Measurements from ENCODE around the gene KDM4C. TPM values are rescaled to one million over a fixed set of nuclear protein-coding genes. Genes with fewer than 3 reads are reported as not detected.

Gene KDM4C
- total RNA-seq, 4 donors from 2014 or later = 39.0 to 113 (median 43.9) TPM

DNA sequence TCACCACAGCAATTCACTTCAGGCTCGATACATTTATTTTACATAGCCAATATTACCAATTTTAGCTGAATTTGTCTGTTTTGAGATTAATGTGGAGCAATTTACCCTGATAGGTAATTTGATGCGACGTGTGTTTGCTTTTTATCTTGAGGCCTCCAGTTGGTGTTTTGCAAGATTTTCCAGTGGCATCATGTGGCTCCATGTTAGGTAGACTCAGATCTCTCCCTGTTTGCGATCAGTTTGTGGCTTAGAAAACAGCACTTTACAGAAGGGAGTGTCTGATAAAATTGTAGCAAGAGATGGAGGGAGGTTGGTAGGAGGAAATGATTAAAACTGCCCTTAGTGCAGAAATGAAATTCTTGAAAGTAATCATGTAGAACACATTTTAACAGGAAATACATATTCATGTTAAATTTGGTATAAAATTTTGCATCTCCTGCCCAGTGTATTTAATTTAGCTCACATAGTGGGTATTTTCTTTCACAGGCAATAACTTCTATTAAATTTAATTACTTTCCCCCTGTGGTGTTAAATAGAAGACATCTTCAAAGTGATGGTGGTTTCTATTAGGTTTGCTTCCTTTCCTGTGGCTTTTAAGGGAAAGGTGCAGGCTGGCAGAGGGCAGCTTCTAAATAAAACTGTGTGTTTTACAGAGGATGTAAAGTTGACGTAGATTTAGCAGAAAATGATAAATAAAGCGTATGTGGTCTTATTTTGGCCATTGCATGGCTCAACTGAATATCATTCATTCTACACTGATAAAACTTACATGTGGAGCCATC lies 135.8 kb downstream of the KDM4C start:
- WGBS = 91% methylated on average over 6 of the region's 6 CpGs
- Histone ChIP-seq H3K27me3 (no peaks in the 10 kb centered on the region), H3K9me3 (no peaks in the 10 kb centered on the region), H3K4me3 (no peak overlapping the region), H3K4me1 (no peaks in the 10 kb centered on the region), H3K27ac (no peak overlapping the region), H3K36me3 (peaks cover 32% of the 10 kb centered on the region)
- TF ChIP-seq, protein P1, sequence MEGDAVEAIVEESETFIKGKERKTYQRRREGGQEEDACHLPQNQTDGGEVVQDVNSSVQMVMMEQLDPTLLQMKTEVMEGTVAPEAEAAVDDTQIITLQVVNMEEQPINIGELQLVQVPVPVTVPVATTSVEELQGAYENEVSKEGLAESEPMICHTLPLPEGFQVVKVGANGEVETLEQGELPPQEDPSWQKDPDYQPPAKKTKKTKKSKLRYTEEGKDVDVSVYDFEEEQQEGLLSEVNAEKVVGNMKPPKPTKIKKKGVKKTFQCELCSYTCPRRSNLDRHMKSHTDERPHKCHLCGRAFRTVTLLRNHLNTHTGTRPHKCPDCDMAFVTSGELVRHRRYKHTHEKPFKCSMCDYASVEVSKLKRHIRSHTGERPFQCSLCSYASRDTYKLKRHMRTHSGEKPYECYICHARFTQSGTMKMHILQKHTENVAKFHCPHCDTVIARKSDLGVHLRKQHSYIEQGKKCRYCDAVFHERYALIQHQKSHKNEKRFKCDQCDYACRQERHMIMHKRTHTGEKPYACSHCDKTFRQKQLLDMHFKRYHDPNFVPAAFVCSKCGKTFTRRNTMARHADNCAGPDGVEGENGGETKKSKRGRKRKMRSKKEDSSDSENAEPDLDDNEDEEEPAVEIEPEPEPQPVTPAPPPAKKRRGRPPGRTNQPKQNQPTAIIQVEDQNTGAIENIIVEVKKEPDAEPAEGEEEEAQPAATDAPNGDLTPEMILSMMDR (IDR thresholded peaks at IDR 0.05) = no peak
- TF ChIP-seq POLR2AphosphoS5 (IDR thresholded peaks at IDR 0.05) (no peak), EP300 (IDR thresholded peaks at IDR 0.05) (no peak), POLR2A (IDR thresholded peaks at IDR 0.05) (no peak)
- no peak for DNase-seq (ENCODE audit: low spot score in 2 of 2)

DNA sequence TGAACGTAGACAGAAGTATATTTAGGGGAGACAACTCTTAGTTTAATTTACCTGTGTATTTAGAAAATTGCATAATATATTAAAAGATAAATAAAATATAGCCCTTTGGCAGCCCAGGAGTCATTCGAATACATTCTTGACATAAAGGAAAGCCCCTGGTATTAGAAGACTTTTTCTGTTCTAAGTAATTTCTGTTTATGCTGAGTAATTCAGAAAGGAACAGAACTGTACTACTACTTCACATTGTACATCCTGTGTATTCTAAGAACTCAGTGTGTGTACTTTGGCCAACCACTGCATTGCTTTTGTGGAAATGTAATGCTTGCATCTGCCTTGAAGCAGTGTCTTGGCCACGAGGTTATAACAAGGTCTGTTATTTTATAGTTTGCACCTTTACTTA lies 136.4 kb downstream of the KDM4C start:
- WGBS = 84% methylated on average over 3 of the region's 3 CpGs
- H3K4me1 ChIP-seq = no peaks in the 10 kb centered on the region
- DNase-seq (ENCODE audit: low spot score in 2 of 2) = no peak
- H3K36me3 ChIP-seq = peaks cover 32% of the 10 kb centered on the region
- no peak for TF ChIP-seq POLR2AphosphoS5 (IDR thresholded peaks at IDR 0.05)
- TF ChIP-seq EP300 (IDR thresholded peaks at IDR 0.05) = no peak
- no peak for TF ChIP-seq POLR2A (IDR thresholded peaks at IDR 0.05)
- TF ChIP-seq, protein P1 (IDR thresholded peaks at IDR 0.05) = no peak
- no peaks in the 10 kb centered on the region for H3K9me3 ChIP-seq
- H3K4me3 ChIP-seq = no peak overlapping the region
- no peaks in the 10 kb centered on the region for H3K27me3 ChIP-seq
- H3K27ac ChIP-seq = no peak overlapping the region

GRCh38 chr9:6895754-6896153 lies 138.0 kb downstream of the KDM4C start:
- TF ChIP-seq POLR2AphosphoS5 (IDR thresholded peaks at IDR 0.05) = no peak
- no peak for TF ChIP-seq POLR2A (IDR thresholded peaks at IDR 0.05)
- no peak for TF ChIP-seq EP300 (IDR thresholded peaks at IDR 0.05)
- TF ChIP-seq, protein P1 (IDR thresholded peaks at IDR 0.05) = no peak
- H3K4me1 ChIP-seq = no peaks in the 10 kb centered on the region
- no peak overlapping the region for H3K4me3 ChIP-seq
- H3K27ac ChIP-seq = no peak overlapping the region
- 91% methylated on average over 1 of the region's 1 CpG for WGBS
- H3K27me3 ChIP-seq = no peaks in the 10 kb centered on the region
- H3K36me3 ChIP-seq = peaks cover 24% of the 10 kb centered on the region
- H3K9me3 ChIP-seq = no peaks in the 10 kb centered on the region
- DNase-seq (ENCODE audit: low spot score in 2 of 2) = no peak

DNA sequence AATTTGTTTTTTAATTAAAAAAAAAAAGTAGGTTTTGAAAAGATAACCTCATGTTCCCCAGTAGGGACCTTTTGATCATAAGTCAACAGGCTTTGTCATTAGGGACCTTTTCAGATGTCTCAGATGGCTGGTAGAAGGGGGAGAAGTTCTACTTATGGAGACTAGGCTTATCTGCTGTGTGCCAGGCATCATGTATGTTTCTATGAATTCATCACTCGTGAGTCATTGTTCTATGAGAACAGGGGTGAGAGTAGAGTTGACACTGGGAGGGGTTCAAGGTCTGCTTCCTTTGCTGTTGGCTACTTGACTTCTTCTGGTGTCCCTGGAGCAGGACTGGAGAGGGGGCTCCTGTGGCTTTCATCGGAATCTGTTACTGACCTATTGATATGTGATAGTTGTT lies 138.8 kb downstream of the KDM4C start:
- no peak overlapping the region for H3K4me3 ChIP-seq
- H3K4me1 ChIP-seq = no peaks in the 10 kb centered on the region
- TF ChIP-seq EP300 (IDR thresholded peaks at IDR 0.05) = no peak
- no peak for TF ChIP-seq POLR2AphosphoS5 (IDR thresholded peaks at IDR 0.05)
- TF ChIP-seq, protein P1 (IDR thresholded peaks at IDR 0.05) = no peak
- TF ChIP-seq POLR2A (IDR thresholded peaks at IDR 0.05) = no peak
- peaks cover 24% of the 10 kb centered on the region for H3K36me3 ChIP-seq
- H3K27ac ChIP-seq = no peak overlapping the region
- no peak for DNase-seq (ENCODE audit: low spot score in 2 of 2)
- WGBS = 92% methylated on average over 2 of the region's 2 CpGs
- H3K9me3 ChIP-seq = no peaks in the 10 kb centered on the region
- no peaks in the 10 kb centered on the region for H3K27me3 ChIP-seq

DNA sequence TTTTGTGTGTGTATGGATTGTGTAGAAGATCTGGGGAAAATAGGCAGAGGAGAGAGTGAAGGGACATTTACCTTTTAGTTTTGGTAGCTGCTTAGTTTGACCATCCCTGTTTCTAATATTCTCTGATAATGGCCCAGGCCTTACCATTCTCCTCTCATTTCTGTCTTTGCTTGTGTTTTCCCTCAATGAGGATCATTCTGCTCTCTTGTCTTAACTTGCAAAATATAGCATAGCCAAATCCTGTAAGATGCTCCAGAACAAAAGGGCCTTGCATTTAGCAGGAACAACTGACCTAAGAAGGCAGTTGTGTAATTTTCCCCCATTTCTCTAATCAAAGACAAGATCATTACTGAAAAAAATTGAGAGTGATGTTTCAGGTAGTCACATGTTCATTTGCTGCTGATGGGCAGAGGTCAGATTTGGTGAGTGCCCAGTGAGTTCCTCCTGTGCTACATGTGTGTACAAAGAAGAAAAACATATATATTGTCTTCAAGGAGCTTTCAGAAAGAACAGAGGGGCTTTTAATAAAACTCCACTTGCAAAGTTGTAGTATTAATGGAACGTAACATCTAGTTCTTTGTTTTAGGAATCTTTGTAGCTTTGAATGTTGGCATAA lies 139.5 kb downstream of the KDM4C start:
- H3K4me1 ChIP-seq = peaks cover under 1% of the 10 kb centered on the region

More for the DNA sequence above, 139.5 kb downstream of the KDM4C start:
- Histone ChIP-seq H3K27ac (no peak overlapping the region), H3K27me3 (no peaks in the 10 kb centered on the region), H3K4me3 (no peak overlapping the region), H3K36me3 (peaks cover 24% of the 10 kb centered on the region), H3K9me3 (no peaks in the 10 kb centered on the region)
- no peak for DNase-seq (ENCODE audit: low spot score in 2 of 2)
- 92% methylated on average over 1 of the region's 1 CpG for WGBS
- no peak for TF ChIP-seq POLR2A (IDR thresholded peaks at IDR 0.05)
